Dermis microvascular lymphatic vessel endothelial cell (primary cell): ENCODE data around the gene KRT25. TPM values are rescaled to one million over a fixed set of nuclear protein-coding genes. Genes with fewer than 3 reads are reported as not detected.

ENCODE experiments used
- total RNA-seq: library from RNA; depleted of rRNA; stranded (reverse); fragments of >200 nt; gene quantifications from 2 replicates; pipeline ENCODE4 v1.2.1, GENCODE V29; 2014

The KRT25 gene
- total RNA-seq, 1 donor from 2014 or later = not detected

Other genes starting within 250 kb of the KRT25 start
- gene CCR7, start 189.9 kb downstream of the KRT25 start, total RNA-seq = under 0.01 TPM in 1 of 2 replicates, not detected in the other
- 61.1 and 63.3 TPM in 2 replicates for gene SMARCE1, start 107.5 kb downstream of the KRT25 start, total RNA-seq
- 0.13 TPM in 2 replicates for gene KRT222, start 90.2 kb downstream of the KRT25 start, total RNA-seq
- gene KRT24, start 51.6 kb downstream of the KRT25 start, total RNA-seq = not detected in 2 replicates
- not detected in 2 replicates for gene KRT26, start 16.9 kb upstream of the KRT25 start, total RNA-seq
- not detected in 2 replicates for gene KRT27, start 27.2 kb upstream of the KRT25 start, total RNA-seq
- not detected in 2 replicates for gene KRT28, start 44.6 kb upstream of the KRT25 start, total RNA-seq
- 1.9 and 2.3 TPM in 2 replicates for gene KRT10, start 67.3 kb upstream of the KRT25 start, total RNA-seq
- gene KRT12, start 111.9 kb upstream of the KRT25 start, total RNA-seq = not detected in 2 replicates
- gene KRT20, start 129.9 kb upstream of the KRT25 start, total RNA-seq = not detected in 2 replicates
- 2.1 TPM in 1 of 2 replicates, not detected in the other for gene KRT23, start 182.3 kb upstream of the KRT25 start, total RNA-seq
- not detected in 2 replicates for gene KRT39, start 211.6 kb upstream of the KRT25 start, total RNA-seq
- not detected in 2 replicates for gene KRT40, start 229.0 kb upstream of the KRT25 start, total RNA-seq
- not detected in 2 replicates for gene KRTAP3-3, start 238.8 kb upstream of the KRT25 start, total RNA-seq
- not detected in 2 replicates for gene KRTAP3-2, start 244.6 kb upstream of the KRT25 start, total RNA-seq